NB4 (cell line): Measurements from ENCODE around the gene SS18L1.

Experiments
- CTCF ChIP-seq: IDR thresholded peaks from one replicate; pipeline ENCODE4 v1.5.1; 2012; ENCODE audit warnings: low read depth, low read length
- POLR2A ChIP-seq: IDR thresholded peaks from 2 replicates; pipeline ENCODE4 v1.6.1; 2011; ENCODE audit warnings: mild to moderate bottlenecking; ENCODE audit not compliant: insufficient read length; ENCODE audit errors: extremely low read depth

GRCh38 chr20:62208795-62209755 lies 65.5 kb downstream of the SS18L1 start:
- no peak for TF ChIP-seq POLR2A
- TF ChIP-seq CTCF = no peak
